Psoas muscle (tissue), 8 donors: ENCODE data around the gene CTNS. TPM values are rescaled to one million over a fixed set of nuclear protein-coding genes. Genes with fewer than 3 reads are reported as not detected.

Source experiments
- ATAC-seq, 4 donors: fragments of 200-7000 bp; cut with Tn5 transposase; one replicate each; pipeline ENCODE4 v1.9.1; 2020; ENCODE audit warnings: moderate library complexity in 3 of 4, mild to moderate bottlenecking in 2 of 4
- DNase-seq, 2 donors: peaks; one replicate each; pipeline ENCODE4 v3.0.0-alpha.2; 2020
- H3K27ac ChIP-seq: fragments of 200-600 bp; one replicate; pipeline ENCODE4 v1.8.0; 2022
- H3K27me3 ChIP-seq, 3 donors: fragments of 200-600 bp in 1 of 3; one replicate each; pipeline versions ENCODE4 v1.6.1 to v1.8.0; 2013 to 2022; ENCODE audit warnings: low read length in 2 of 3, mild to moderate bottlenecking in 2 of 3, moderate library complexity in 1 of 3; ENCODE audit not compliant: insufficient read depth in 3 of 3
- H3K36me3 ChIP-seq, 2 donors: fragments of 200-600 bp in 1 of 2; one replicate each; pipeline versions ENCODE4 v1.6.1 to v1.8.0; 2013 to 2022; ENCODE audit warnings: low read depth in 1 of 2, mild to moderate bottlenecking in 1 of 2, moderate library complexity in 1 of 2; ENCODE audit not compliant: insufficient read depth in 1 of 2
- H3K4me1 ChIP-seq: fragments of 200-600 bp; one replicate; pipeline ENCODE4 v1.8.0; 2022
- H3K4me3 ChIP-seq: fragments of 200-600 bp; one replicate; pipeline ENCODE4 v1.8.0; 2022; ENCODE audit warnings: mild to moderate bottlenecking
- H3K9me3 ChIP-seq: fragments of 200-600 bp; one replicate; pipeline ENCODE4 v1.8.0; 2022
- WGBS, 3 donors: extraction: QIAGEN DNeasy Blood & Tissue Kit; methylation state at CpG; one replicate each; pipeline versions ENCODE4 v1.1.6 to v1.1.7; 2013; 5-methylcytosine and 5-hydroxymethylcytosine counted together
- intact Hi-C, 2 donors: fragments of 100-400 bp; cut with DNase I; formaldehyde crosslinking; loops; one replicate each; pipeline versions ENCODE4 v1.11.0 to v1.14.2; 2022
- polyA plus RNA-seq, 3 donors: library from polyadenylated mRNA; stranded (reverse); fragments of 200-250 nt; gene quantifications; one replicate each; pipeline ENCODE4 v1.2.3, GENCODE V29; 2013
- total RNA-seq, 4 donors: library from RNA; stranded (reverse); fragmentation: NEBNext Ultra II Directional in 2 of 4; extraction: Animal tissue kit (Norgen Biotek cat#: 25700) in 2 of 4; gene quantifications; one replicate each; pipeline versions ENCODE4 v1.2.1 to v1.2.4, GENCODE V29; 2021 to 2023
- TF ChIP-seq, protein P1 (sequence below): fragments of 200-600 bp; IDR thresholded peaks from one replicate; pipeline ENCODE4 v1.8.0; 2022; ENCODE audit warnings: antibody characterized with exemption
- donor health status: healthy with polysubstance abuse.
- donor health status: DM: no; HTN: no; CAD: no; lungs with moderate emphysema.
- donor health status: Bipolar disorder and iron deficiency.
- donor health status: healthy.
- donor health status: DM: yes; HTN: yes; CAD: no.
- donor health status: DM: no; HTN: no; CAD: no.
- donor health status: DM: no; HTN: no; CAD: no.
- donor health status: DM: yes; HTN: yes; CAD: no.

Gene CTNS
- total and polyA plus RNA-seq, 7 donors, result 7.3 to 32.7 (median 10.1) TPM

- Histone ChIP-seq H3K4me1 (peaks cover 18% of the 10 kb centered on the region), H3K27me3 (no peaks in the 10 kb centered on the region), H3K36me3 (peaks cover 0 to 60% of the 10 kb centered on the region in 2 donors), H3K4me3 (no peak overlapping the region), H3K9me3 (no peaks in the 10 kb centered on the region), H3K27ac (no peak overlapping the region)
- ATAC-seq, result no peak
- DNase-seq, result no peak
- intact Hi-C loops, result no loop called here
- WGBS, 3 donors, result 87 to 92% (median 90%) methylated on average over 8 to 11 of the region's 11 CpGs
- TF ChIP-seq, protein P1, sequence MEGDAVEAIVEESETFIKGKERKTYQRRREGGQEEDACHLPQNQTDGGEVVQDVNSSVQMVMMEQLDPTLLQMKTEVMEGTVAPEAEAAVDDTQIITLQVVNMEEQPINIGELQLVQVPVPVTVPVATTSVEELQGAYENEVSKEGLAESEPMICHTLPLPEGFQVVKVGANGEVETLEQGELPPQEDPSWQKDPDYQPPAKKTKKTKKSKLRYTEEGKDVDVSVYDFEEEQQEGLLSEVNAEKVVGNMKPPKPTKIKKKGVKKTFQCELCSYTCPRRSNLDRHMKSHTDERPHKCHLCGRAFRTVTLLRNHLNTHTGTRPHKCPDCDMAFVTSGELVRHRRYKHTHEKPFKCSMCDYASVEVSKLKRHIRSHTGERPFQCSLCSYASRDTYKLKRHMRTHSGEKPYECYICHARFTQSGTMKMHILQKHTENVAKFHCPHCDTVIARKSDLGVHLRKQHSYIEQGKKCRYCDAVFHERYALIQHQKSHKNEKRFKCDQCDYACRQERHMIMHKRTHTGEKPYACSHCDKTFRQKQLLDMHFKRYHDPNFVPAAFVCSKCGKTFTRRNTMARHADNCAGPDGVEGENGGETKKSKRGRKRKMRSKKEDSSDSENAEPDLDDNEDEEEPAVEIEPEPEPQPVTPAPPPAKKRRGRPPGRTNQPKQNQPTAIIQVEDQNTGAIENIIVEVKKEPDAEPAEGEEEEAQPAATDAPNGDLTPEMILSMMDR, result no peak
Observed at GRCh38 chr17:3655766-3656165, 19.2 kb downstream of the CTNS start.

GRCh38 chr17:3656353-3656752, 19.8 kb downstream of the CTNS start:
- Histone ChIP-seq H3K27ac (no peak overlapping the region), H3K36me3 (peaks cover 0 to 60% of the 10 kb centered on the region in 2 donors), H3K4me1 (peaks cover 18% of the 10 kb centered on the region), H3K27me3 (no peaks in the 10 kb centered on the region), H3K4me3 (no peak overlapping the region), H3K9me3 (no peaks in the 10 kb centered on the region)
- ATAC-seq (no peak), DNase-seq (no peak)
- intact Hi-C loops, result no loop called here
- TF ChIP-seq, protein P1, result no peak
- 86 to 91% (median 90%) methylated on average over 14 to 16 of the region's 16 CpGs for WGBS, 3 donors

- Histone ChIP-seq H3K4me1 (peaks cover 18% of the 10 kb centered on the region), H3K36me3 (peaks cover 0 to 62% of the 10 kb centered on the region in 2 donors), H3K27ac (no peak overlapping the region), H3K27me3 (no peaks in the 10 kb centered on the region), H3K9me3 (no peaks in the 10 kb centered on the region), H3K4me3 (no peak overlapping the region)
- WGBS, 3 donors, result 85 to 90% (median 86%) methylated on average over 15 to 16 of the region's 16 CpGs
- ATAC-seq, result no peak
- DNase-seq, result no peak
- intact Hi-C loops, result no loop called here
- TF ChIP-seq, protein P1, result no peak
Observed at GRCh38 chr17:3656755-3657587, 20.4 kb downstream of the CTNS start.

DNA sequence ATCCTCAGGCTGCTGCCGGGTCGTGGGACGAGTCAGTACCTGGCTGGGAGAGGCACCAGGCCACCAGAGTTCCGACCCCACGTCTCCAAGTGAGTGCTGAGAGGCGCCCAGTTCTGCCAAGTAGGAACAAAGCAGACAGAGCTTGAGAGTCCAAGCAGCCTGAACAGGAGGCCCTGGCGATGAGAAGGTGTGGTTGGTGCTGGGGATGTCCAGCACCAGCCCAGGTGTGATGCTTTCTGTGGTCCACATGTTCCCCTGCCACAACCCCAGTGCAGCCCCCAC, 21.0 kb downstream of the CTNS start:
- Histone ChIP-seq H3K9me3 (no peaks in the 10 kb centered on the region), H3K36me3 (peaks cover 0 to 62% of the 10 kb centered on the region in 2 donors), H3K4me1 (peaks cover 18% of the 10 kb centered on the region), H3K27ac (no peak overlapping the region), H3K27me3 (no peaks in the 10 kb centered on the region), H3K4me3 (no peak overlapping the region)
- DNase-seq (no peak), ATAC-seq (no peak)
- TF ChIP-seq, protein P1, result no peak
- intact Hi-C loops, result no loop called here
- 87 to 89% (median 88%) methylated on average over 7 of the region's 7 CpGs for WGBS, 3 donors
